Measurements from ENCODE around the gene C10orf67.
A peak's percentile ranks its signal among the peaks of the same experiment; 100 is the strongest.

DNA sequence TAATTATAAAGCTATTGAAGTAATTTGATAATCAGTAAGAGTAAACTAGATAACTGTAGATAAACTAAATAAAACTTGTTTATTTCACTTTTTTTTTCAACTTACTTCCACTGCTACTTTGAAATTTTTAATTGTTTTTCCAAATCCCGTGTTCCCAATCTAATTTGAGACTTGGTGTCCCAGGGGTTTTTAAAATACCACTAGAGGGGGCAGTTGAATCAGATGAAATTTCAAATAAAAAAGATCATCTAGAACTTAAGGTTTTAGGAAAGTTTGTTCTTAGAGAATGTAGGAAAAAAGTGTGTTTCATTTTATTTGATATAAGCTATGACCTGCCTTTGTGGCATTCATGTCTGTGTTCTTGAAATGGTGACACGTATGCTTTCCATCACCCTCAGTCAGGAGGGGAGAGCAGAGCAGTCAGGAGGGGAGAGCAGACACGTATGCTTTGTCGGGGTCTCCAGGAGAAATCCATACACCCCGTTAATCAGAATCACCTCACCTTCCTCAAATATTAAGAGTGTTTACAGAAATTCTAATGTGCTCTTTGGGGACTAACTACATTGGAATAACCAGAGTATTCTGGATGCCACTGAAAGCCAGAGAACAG is 49.9 kb downstream of the C10orf67 start:
- TF ChIP-seq, protein P1, sequence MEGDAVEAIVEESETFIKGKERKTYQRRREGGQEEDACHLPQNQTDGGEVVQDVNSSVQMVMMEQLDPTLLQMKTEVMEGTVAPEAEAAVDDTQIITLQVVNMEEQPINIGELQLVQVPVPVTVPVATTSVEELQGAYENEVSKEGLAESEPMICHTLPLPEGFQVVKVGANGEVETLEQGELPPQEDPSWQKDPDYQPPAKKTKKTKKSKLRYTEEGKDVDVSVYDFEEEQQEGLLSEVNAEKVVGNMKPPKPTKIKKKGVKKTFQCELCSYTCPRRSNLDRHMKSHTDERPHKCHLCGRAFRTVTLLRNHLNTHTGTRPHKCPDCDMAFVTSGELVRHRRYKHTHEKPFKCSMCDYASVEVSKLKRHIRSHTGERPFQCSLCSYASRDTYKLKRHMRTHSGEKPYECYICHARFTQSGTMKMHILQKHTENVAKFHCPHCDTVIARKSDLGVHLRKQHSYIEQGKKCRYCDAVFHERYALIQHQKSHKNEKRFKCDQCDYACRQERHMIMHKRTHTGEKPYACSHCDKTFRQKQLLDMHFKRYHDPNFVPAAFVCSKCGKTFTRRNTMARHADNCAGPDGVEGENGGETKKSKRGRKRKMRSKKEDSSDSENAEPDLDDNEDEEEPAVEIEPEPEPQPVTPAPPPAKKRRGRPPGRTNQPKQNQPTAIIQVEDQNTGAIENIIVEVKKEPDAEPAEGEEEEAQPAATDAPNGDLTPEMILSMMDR (conservative IDR thresholded peaks at IDR 0.05; ENCODE audit: low read depth in 2 of 2), result peak; percentile 44 to 89
- TF ChIP-seq CREB1 (CRISPR knock-in tag; IDR thresholded peaks at IDR 0.05; ENCODE audit: low read depth), result no peak
- TF ChIP-seq POLR2AphosphoS5 (IDR thresholded peaks at IDR 0.05; ENCODE audit: low read depth), result no peak
- TF ChIP-seq EZH2 (IDR thresholded peaks at IDR 0.05; ENCODE audit: low read depth, unreplicated experiment), result no peak
- TF ChIP-seq, protein P2, sequence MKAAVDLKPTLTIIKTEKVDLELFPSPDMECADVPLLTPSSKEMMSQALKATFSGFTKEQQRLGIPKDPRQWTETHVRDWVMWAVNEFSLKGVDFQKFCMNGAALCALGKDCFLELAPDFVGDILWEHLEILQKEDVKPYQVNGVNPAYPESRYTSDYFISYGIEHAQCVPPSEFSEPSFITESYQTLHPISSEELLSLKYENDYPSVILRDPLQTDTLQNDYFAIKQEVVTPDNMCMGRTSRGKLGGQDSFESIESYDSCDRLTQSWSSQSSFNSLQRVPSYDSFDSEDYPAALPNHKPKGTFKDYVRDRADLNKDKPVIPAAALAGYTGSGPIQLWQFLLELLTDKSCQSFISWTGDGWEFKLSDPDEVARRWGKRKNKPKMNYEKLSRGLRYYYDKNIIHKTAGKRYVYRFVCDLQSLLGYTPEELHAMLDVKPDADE (IDR thresholded peaks at IDR 0.05), result no peak
- TF ChIP-seq, protein P3, sequence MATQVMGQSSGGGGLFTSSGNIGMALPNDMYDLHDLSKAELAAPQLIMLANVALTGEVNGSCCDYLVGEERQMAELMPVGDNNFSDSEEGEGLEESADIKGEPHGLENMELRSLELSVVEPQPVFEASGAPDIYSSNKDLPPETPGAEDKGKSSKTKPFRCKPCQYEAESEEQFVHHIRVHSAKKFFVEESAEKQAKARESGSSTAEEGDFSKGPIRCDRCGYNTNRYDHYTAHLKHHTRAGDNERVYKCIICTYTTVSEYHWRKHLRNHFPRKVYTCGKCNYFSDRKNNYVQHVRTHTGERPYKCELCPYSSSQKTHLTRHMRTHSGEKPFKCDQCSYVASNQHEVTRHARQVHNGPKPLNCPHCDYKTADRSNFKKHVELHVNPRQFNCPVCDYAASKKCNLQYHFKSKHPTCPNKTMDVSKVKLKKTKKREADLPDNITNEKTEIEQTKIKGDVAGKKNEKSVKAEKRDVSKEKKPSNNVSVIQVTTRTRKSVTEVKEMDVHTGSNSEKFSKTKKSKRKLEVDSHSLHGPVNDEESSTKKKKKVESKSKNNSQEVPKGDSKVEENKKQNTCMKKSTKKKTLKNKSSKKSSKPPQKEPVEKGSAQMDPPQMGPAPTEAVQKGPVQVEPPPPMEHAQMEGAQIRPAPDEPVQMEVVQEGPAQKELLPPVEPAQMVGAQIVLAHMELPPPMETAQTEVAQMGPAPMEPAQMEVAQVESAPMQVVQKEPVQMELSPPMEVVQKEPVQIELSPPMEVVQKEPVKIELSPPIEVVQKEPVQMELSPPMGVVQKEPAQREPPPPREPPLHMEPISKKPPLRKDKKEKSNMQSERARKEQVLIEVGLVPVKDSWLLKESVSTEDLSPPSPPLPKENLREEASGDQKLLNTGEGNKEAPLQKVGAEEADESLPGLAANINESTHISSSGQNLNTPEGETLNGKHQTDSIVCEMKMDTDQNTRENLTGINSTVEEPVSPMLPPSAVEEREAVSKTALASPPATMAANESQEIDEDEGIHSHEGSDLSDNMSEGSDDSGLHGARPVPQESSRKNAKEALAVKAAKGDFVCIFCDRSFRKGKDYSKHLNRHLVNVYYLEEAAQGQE (IDR thresholded peaks at IDR 0.05; ENCODE audit: unreplicated experiment), result no peak
